Nephron (organoid): ENCODE data around the gene PLCB4.
A peak's percentile ranks its signal among the peaks of the same experiment; 100 is the strongest.

ENCODE experiments used
- H3K27ac Mint-ChIP-seq, 3 experiments: 2 replicates each; pipeline ENCODE4 v1.8.0; 2020; ENCODE audit warnings: mixed read lengths in 3 of 3, mild to moderate bottlenecking in 2 of 3, moderate library complexity in 1 of 3
- H3K27me3 Mint-ChIP-seq: 2 replicates; pipeline ENCODE4 v1.8.0; 2021; ENCODE audit warnings: low read depth, mild to moderate bottlenecking, moderate library complexity, mixed read lengths
- H3K36me3 Mint-ChIP-seq: 2 replicates; pipeline ENCODE4 v1.8.0; 2020; ENCODE audit warnings: low read depth, mixed read lengths
- H3K4me1 Mint-ChIP-seq: 2 replicates; pipeline ENCODE4 v1.8.0; 2020; ENCODE audit warnings: mixed read lengths
- H3K4me3 Mint-ChIP-seq, 3 experiments: 2 replicates each; pipeline ENCODE4 v1.8.0; 2020; ENCODE audit warnings: mild to moderate bottlenecking in 3 of 3, mixed read lengths in 3 of 3, moderate library complexity in 2 of 3
- H3K9me3 Mint-ChIP-seq: 2 replicates; pipeline ENCODE4 v1.8.0; 2020; ENCODE audit warnings: mixed read lengths
- CTCF ChIP-seq, 3 experiments: fragments of 200-600 bp; sonication (generic); IDR thresholded peaks; one replicate each; pipeline ENCODE4 v1.5.0; 2021; ENCODE audit warnings: antibody characterized with exemption in 3 of 3; ENCODE audit not compliant: unreplicated experiment in 3 of 3

Gene PLCB4

GRCh38 chr20:9160331-9160730, 91.4 kb downstream of the PLCB4 start:
- H3K4me3 Mint-ChIP-seq = no peak overlapping the region
- no peak for TF ChIP-seq CTCF (IDR thresholded peaks at IDR 0.05; ENCODE audit: unreplicated experiment in 3 of 3)
- no peaks in the 10 kb centered on the region for H3K36me3 Mint-ChIP-seq
- peak overlapping the region; percentile 30 to 54 (median 41) for H3K27ac Mint-ChIP-seq
- no peaks in the 10 kb centered on the region for H3K9me3 Mint-ChIP-seq
- H3K4me1 Mint-ChIP-seq = peaks cover 11% of the 10 kb centered on the region
- no peaks in the 10 kb centered on the region for H3K27me3 Mint-ChIP-seq

DNA sequence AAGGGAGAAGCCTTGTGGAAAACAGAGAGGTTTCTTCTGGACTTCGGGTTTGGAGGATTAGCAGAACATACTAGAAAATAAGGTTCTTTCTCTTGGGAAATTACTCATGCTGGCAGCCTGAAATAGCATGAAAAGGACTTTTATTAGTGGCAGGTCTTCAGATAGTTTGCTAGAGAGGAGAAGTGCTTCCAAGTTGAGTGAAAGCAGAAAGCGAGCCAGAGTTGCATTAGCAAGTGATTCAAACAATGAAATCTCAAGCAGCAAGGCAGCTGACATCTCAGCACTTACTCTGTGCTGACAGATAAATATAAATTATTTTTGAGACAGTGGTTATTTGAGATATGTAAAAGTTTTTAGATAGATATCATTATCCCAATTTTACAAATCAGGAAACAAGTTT, 91.9 kb downstream of the PLCB4 start:
- Mint-ChIP-seq H3K4me1 (peaks cover 15% of the 10 kb centered on the region), H3K27ac (peak overlapping the region; percentile 30 to 54 (median 41)), H3K4me3 (no peak overlapping the region), H3K36me3 (no peaks in the 10 kb centered on the region), H3K9me3 (no peaks in the 10 kb centered on the region), H3K27me3 (no peaks in the 10 kb centered on the region)
- TF ChIP-seq CTCF (IDR thresholded peaks at IDR 0.05; ENCODE audit: unreplicated experiment in 3 of 3) = no peak

GRCh38 chr20:9161311-9161710, 92.4 kb downstream of the PLCB4 start:
- no peak overlapping the region for H3K4me3 Mint-ChIP-seq
- peaks cover 15% of the 10 kb centered on the region for H3K4me1 Mint-ChIP-seq
- H3K9me3 Mint-ChIP-seq = no peaks in the 10 kb centered on the region
- H3K36me3 Mint-ChIP-seq = no peaks in the 10 kb centered on the region
- H3K27ac Mint-ChIP-seq = no peak overlapping the region
- H3K27me3 Mint-ChIP-seq = peaks cover 2% of the 10 kb centered on the region
- TF ChIP-seq CTCF (IDR thresholded peaks at IDR 0.05; ENCODE audit: unreplicated experiment in 3 of 3) = no peak

DNA sequence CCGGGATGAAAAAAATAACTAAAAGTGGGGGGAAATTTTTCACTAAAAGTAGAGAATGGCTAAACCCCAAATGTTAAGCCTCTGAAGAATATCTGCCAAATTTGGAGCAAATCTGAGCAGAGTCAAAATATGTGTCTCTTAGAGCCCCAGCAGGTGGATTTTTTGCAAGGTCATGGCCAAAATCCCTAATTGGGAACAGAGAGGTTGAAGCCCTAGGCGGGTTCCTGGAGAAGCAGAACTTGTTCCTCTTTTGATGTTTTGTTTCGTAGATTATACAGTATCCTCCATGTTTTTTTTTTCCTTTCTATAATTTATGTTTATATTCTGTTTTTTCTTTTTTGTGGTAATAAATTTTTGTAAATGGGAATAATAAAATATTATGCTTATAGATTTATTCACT, 94.4 kb downstream of the PLCB4 start:
- Mint-ChIP-seq H3K9me3 (no peaks in the 10 kb centered on the region), H3K36me3 (no peaks in the 10 kb centered on the region), H3K4me3 (no peak overlapping the region), H3K27me3 (peaks cover 5% of the 10 kb centered on the region), H3K4me1 (peaks cover 15% of the 10 kb centered on the region), H3K27ac (no peak overlapping the region)
- no peak for TF ChIP-seq CTCF (IDR thresholded peaks at IDR 0.05; ENCODE audit: unreplicated experiment in 3 of 3)

GRCh38 chr20:9163995-9164394, 95.1 kb downstream of the PLCB4 start:
- H3K4me1 Mint-ChIP-seq = peaks cover 15% of the 10 kb centered on the region
- H3K27me3 Mint-ChIP-seq = peaks cover 5% of the 10 kb centered on the region
- H3K27ac Mint-ChIP-seq = no peak overlapping the region
- TF ChIP-seq CTCF (IDR thresholded peaks at IDR 0.05; ENCODE audit: unreplicated experiment in 3 of 3) = no peak
- no peak overlapping the region for H3K4me3 Mint-ChIP-seq
- H3K9me3 Mint-ChIP-seq = no peaks in the 10 kb centered on the region
- H3K36me3 Mint-ChIP-seq = no peaks in the 10 kb centered on the region

DNA sequence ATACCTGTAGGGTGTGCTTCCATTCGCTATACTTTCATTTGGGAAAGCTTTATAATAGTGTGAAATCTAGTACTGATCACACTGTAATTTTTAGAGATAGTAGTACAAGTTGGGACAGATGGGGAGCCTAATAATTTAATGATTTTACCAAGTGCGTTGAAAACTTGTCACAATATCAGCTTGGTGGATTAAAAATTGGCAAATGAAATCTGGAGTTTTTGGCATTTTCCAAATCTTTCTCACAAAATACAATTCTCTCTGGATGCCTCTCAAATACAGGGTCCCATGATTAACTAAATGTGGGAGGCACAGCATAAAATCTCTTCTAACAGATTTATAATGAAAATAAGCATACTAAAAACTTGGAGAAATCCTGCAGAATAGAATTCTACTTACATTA, 96.4 kb downstream of the PLCB4 start:
- Mint-ChIP-seq H3K9me3 (no peaks in the 10 kb centered on the region), H3K27me3 (peaks cover 5% of the 10 kb centered on the region), H3K4me3 (no peak overlapping the region), H3K4me1 (peaks cover 11% of the 10 kb centered on the region), H3K27ac (no peak overlapping the region), H3K36me3 (no peaks in the 10 kb centered on the region)
- no peak for TF ChIP-seq CTCF (IDR thresholded peaks at IDR 0.05; ENCODE audit: unreplicated experiment in 3 of 3)
